Measurements from ENCODE around the gene TLR8.

GRCh38 chrX:12903646-12904045 lies 2.8 kb upstream of the TLR8 start:
- TF ChIP-seq CTCF (IDR thresholded peaks at IDR 0.05; ENCODE audit: low read depth, low read length) = no peak
- no peak for TF ChIP-seq EZH2phosphoT487 (IDR thresholded peaks at IDR 0.05; ENCODE audit: low read depth)

Measured in OCI-LY3 (cell line).